ENCODE data around the gene ITGAL.

ITGAL gene

GRCh38 chr16:30515275-30515674 is 42.7 kb downstream of the ITGAL start:
- TF ChIP-seq POLR2A (IDR thresholded peaks at IDR 0.05; ENCODE audit: extremely low read depth, insufficient read length), result no peak
- no peak for TF ChIP-seq MYC (IDR thresholded peaks at IDR 0.05; ENCODE audit: low read depth, low read length)
- no peak for TF ChIP-seq CTCF (IDR thresholded peaks at IDR 0.05; ENCODE audit: low read depth, low read length)
- no peak for TF ChIP-seq MAX (IDR thresholded peaks at IDR 0.05; ENCODE audit: low read depth, low read length)
- H3K4me3 ChIP-seq (ENCODE audit: low read depth, low read length), result no peak overlapping the region
- DNase-seq (ENCODE audit: low read depth), result no peak

- no peak for DNase-seq (ENCODE audit: low read depth)
- H3K4me3 ChIP-seq (ENCODE audit: low read depth, low read length), result no peak overlapping the region
- TF ChIP-seq MAX (IDR thresholded peaks at IDR 0.05; ENCODE audit: low read depth, low read length) (no peak), MYC (IDR thresholded peaks at IDR 0.05; ENCODE audit: low read depth, low read length) (no peak), CTCF (IDR thresholded peaks at IDR 0.05; ENCODE audit: low read depth, low read length) (no peak), POLR2A (IDR thresholded peaks at IDR 0.05; ENCODE audit: extremely low read depth, insufficient read length) (no peak)
Measured at GRCh38 chr16:30518552-30518951, 46.0 kb downstream of the ITGAL start.

- no peak for DNase-seq (ENCODE audit: low read depth)
- TF ChIP-seq CTCF (IDR thresholded peaks at IDR 0.05; ENCODE audit: low read depth, low read length) (no peak), POLR2A (IDR thresholded peaks at IDR 0.05; ENCODE audit: extremely low read depth, insufficient read length) (no peak), MYC (IDR thresholded peaks at IDR 0.05; ENCODE audit: low read depth, low read length) (no peak), MAX (IDR thresholded peaks at IDR 0.05; ENCODE audit: low read depth, low read length) (no peak)
- no peak overlapping the region for H3K4me3 ChIP-seq (ENCODE audit: low read depth, low read length)
Measured at GRCh38 chr16:30519120-30520049, 46.8 kb downstream of the ITGAL start.

- DNase-seq (ENCODE audit: low read depth), result no peak
Measured at GRCh38 chr16:30521476-30521872, 48.9 kb downstream of the ITGAL start.

More at GRCh38 chr16:30521476-30521872, 48.9 kb downstream of the ITGAL start:
- TF ChIP-seq CTCF (IDR thresholded peaks at IDR 0.05; ENCODE audit: low read depth, low read length), result no peak
- no peak for TF ChIP-seq MYC (IDR thresholded peaks at IDR 0.05; ENCODE audit: low read depth, low read length)
- no peak for TF ChIP-seq MAX (IDR thresholded peaks at IDR 0.05; ENCODE audit: low read depth, low read length)
- TF ChIP-seq POLR2A (IDR thresholded peaks at IDR 0.05; ENCODE audit: extremely low read depth, insufficient read length), result no peak
- no peak overlapping the region for H3K4me3 ChIP-seq (ENCODE audit: low read depth, low read length)
